Spleen (tissue), 11 donors: ENCODE data around the gene MYL11. TPM values are rescaled to one million over a fixed set of nuclear protein-coding genes. Genes with fewer than 3 reads are reported as not detected.

Experiments used
- DNase-seq: peaks from one replicate; pipeline ENCODE4 v3.0.0-alpha.2; 2020
- H3K27ac ChIP-seq, 8 donors: fragments of 200-600 bp; sonication (generic) in 7 of 8; 1 replicate in 4 of 8; 2 replicates in 4 of 8; pipeline versions ENCODE4 v1.5.0 to v1.8.0; 2016 to 2021; ENCODE audit warnings: inconsistent platforms in 4 of 8, mild to moderate bottlenecking in 4 of 8, moderate library complexity in 1 of 8
- H3K27me3 ChIP-seq, 7 donors: fragments of 200-600 bp; sonication (generic) in 6 of 7; replicated peaks in 1 of 7; 1 replicate in 4 of 7; 2 replicates in 3 of 7; pipeline versions ENCODE4 v1.5.0 to v1.8.0; 2016 to 2021; ENCODE audit warnings: inconsistent platforms in 3 of 7, mild to moderate bottlenecking in 1 of 7
- H3K36me3 ChIP-seq, 6 donors: fragments of 200-600 bp; sonication (generic) in 5 of 6; 1 replicate in 4 of 6; 2 replicates in 2 of 6; pipeline versions ENCODE4 v1.5.0 to v1.8.0; 2016 to 2021; ENCODE audit warnings: inconsistent platforms in 2 of 6
- H3K4me1 ChIP-seq, 6 donors: fragments of 200-600 bp; sonication (generic) in 5 of 6; 1 replicate in 3 of 6; 2 replicates in 3 of 6; pipeline versions ENCODE4 v1.5.0 to v1.8.0; 2016 to 2021; ENCODE audit warnings: inconsistent platforms in 3 of 6
- H3K4me3 ChIP-seq, 8 donors: fragments of 200-600 bp; sonication (generic) in 7 of 8; 1 replicate in 4 of 8; 2 replicates in 4 of 8; pipeline versions ENCODE4 v1.5.0 to v1.8.0; 2016 to 2021; ENCODE audit warnings: inconsistent platforms in 4 of 8, mild to moderate bottlenecking in 4 of 8, moderate library complexity in 2 of 8
- H3K9me3 ChIP-seq, 8 donors: fragments of 200-600 bp; sonication (generic) in 7 of 8; 1 replicate in 4 of 8; 2 replicates in 4 of 8; pipeline versions ENCODE4 v1.5.0 to v1.8.0; 2016 to 2021; ENCODE audit warnings: inconsistent platforms in 4 of 8
- POLR2A ChIP-seq, 3 donors: fragments of 450-650 bp; IDR thresholded peaks; one replicate each; pipeline ENCODE4 v1.5.1; 2017; ENCODE audit warnings: antibody characterized with exemption in 3 of 3, mild to moderate bottlenecking in 1 of 3
- POLR2AphosphoS5 ChIP-seq, 3 donors: sonication (generic); formaldehyde crosslinking; IDR thresholded peaks; one replicate each; pipeline ENCODE4 v1.5.1; 2017; ENCODE audit warnings: antibody characterized with exemption in 3 of 3
- WGBS, 5 donors: extraction: QIAGEN DNeasy Blood & Tissue Kit in 3 of 5; methylation state at CpG; one replicate each; pipeline versions ENCODE4 v1.1.5 to v1.1.7; 2013 to 2018; 5-methylcytosine and 5-hydroxymethylcytosine counted together
- intact Hi-C: fragments of 100-400 bp; cut with DNase I; formaldehyde crosslinking; loops from one replicate; pipeline ENCODE4 v1.15.0; 2023; ENCODE audit warnings: low total_unique reads
- polyA plus RNA-seq, 3 donors: library from polyadenylated mRNA; stranded (reverse); fragments of 200-250 nt; gene quantifications; one replicate each; pipeline ENCODE4 v1.2.1, GENCODE V29; 2013
- total RNA-seq, 7 donors: library from RNA; depleted of rRNA in 3 of 7; stranded (reverse); fragments of >200 nt in 3 of 7; fragmentation: NEBNext Ultra II Directional in 4 of 7; extraction: Animal tissue kit (Norgen Biotek cat#: 25700) in 4 of 7; gene quantifications; one replicate each; pipeline versions ENCODE4 v1.1.0 to v1.2.1, GENCODE V29; 2016 to 2021
- TF ChIP-seq, protein P1 (sequence below), 11 experiments: fragments of 200-600 bp in 7 of 11; fragments of 450-650 bp in 4 of 11; sonication (generic) in 4 of 11; IDR thresholded peaks in 8 of 11; conservative IDR thresholded peaks in 3 of 11; 1 replicate in 7 of 11; 2 replicates in 4 of 11; pipeline versions ENCODE4 v1.4.0 to v1.8.0; 2016 to 2021; ENCODE audit warnings: antibody characterized with exemption in 11 of 11, inconsistent platforms in 4 of 11, mild to moderate bottlenecking in 1 of 11
- donor health status: healthy with polysubstance abuse.
- donor health status: DM: no; HTN: no; CAD: no; lungs with moderate emphysema.
- donor health status: DM: no; HTN: no; CAD: no.
- donor health status: Bipolar disorder and iron deficiency.
- donor health status: healthy.
- donor health status: DM: no; HTN: no; CAD: no.
- donor health status: DM: yes; HTN: yes; CAD: no.

MYL11 gene
- total and polyA plus RNA-seq, 10 donors: 1.4 to 4.3 (median 2.8) TPM; not detected in 6

DNA sequence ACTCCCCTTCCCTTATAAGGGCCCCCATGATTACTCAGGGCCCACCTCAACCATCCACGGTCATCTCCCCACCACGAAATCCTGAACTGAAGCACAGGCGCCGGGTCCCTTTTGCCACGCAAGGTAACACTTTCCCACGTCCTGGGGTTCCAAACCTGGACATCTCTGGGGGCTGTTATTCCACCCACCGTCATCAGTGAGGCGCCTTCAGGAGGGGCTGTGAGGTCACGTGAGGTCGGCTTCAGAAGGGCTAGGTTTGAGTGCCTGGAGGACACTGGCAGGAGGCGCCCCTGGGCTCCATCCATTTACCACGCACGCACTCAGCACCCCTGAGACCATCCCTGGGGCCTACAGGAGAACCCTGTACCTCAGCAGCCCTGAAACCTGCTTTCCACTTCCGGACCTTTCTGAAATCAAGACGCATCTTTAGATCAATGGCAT is 23.6 kb upstream of the MYL11 start:
- no peak for TF ChIP-seq POLR2A (IDR thresholded peaks at IDR 0.05)
- peak in 1 of 3 donors; percentile 34 for TF ChIP-seq POLR2AphosphoS5 (IDR thresholded peaks at IDR 0.05)
- TF ChIP-seq, protein P1, sequence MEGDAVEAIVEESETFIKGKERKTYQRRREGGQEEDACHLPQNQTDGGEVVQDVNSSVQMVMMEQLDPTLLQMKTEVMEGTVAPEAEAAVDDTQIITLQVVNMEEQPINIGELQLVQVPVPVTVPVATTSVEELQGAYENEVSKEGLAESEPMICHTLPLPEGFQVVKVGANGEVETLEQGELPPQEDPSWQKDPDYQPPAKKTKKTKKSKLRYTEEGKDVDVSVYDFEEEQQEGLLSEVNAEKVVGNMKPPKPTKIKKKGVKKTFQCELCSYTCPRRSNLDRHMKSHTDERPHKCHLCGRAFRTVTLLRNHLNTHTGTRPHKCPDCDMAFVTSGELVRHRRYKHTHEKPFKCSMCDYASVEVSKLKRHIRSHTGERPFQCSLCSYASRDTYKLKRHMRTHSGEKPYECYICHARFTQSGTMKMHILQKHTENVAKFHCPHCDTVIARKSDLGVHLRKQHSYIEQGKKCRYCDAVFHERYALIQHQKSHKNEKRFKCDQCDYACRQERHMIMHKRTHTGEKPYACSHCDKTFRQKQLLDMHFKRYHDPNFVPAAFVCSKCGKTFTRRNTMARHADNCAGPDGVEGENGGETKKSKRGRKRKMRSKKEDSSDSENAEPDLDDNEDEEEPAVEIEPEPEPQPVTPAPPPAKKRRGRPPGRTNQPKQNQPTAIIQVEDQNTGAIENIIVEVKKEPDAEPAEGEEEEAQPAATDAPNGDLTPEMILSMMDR (IDR thresholded peaks at IDR 0.05 in 8 of 11, conservative IDR thresholded peaks at IDR 0.05 in 3 of 11): no peak
- intact Hi-C loops: loop anchor here (5.0 kb wide), 1 partner anchor 51 kb away; no protein-coding TSS in a partner anchor
- WGBS, 5 donors: 85 to 92% (median 87%) methylated on average over 15 of the region's 15 CpGs
- peak overlapping the region in 5 of 8 donors; percentile 22 to 93 (median 52) for H3K27ac ChIP-seq
- H3K9me3 ChIP-seq: no peaks in the 10 kb centered on the region
- DNase-seq: peak; percentile 63
- peaks cover 0 to 57% (median 36%) of the 10 kb centered on the region in 6 donors for H3K36me3 ChIP-seq
- peaks cover 16 to 69% (median 53%) of the 10 kb centered on the region in 6 donors for H3K4me1 ChIP-seq
- H3K4me3 ChIP-seq: no peak overlapping the region
- no peaks in the 10 kb centered on the region for H3K27me3 ChIP-seq

DNA sequence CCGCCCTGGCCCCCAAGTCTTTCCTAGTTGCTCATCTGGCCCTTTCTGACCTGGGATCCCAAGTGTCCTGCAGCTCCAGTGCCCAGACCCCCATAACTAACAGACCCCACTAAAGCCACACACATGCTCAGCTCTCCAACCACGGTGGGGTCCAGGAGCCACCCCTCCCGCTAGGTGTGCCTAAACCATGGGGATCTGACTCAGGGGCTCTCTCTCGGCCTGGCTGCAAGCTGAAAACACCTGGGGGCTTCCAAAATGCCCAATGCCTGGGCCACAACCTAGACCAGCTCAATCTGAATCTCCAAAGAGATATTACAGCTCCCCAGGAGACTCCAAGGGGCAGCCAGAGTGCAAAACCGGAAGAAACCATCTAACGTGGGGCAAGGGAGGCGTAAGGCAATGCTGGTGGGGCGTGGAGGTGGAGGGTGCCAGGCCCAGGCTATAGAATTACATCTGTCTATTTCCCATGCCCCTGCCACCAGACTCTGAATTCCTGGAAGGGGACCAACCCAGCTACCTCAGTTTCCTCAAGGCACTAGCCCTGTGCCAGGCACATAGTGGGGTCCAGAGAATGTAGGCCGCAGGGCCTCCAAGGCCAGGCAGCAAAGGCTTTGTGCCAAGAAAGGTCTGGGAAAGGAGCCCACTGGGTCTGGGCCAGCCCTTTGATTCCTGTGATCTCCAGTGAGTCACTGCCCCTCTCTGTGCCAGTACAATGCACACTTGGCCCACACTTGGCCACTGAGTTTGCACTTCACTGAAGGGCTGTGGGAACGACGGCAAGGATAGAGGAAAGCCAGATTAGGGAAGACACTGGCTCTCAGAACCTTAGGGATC is 22.8 kb upstream of the MYL11 start:
- Histone ChIP-seq H3K27ac (peak overlapping the region in 5 of 8 donors; percentile 2 to 98 (median 28)), H3K4me1 (peaks cover 22 to 76% (median 61%) of the 10 kb centered on the region in 6 donors), H3K9me3 (no peaks in the 10 kb centered on the region), H3K27me3 (no peaks in the 10 kb centered on the region), H3K36me3 (peaks cover 0 to 62% (median 36%) of the 10 kb centered on the region in 6 donors), H3K4me3 (no peak overlapping the region)
- peak; percentile 49 for DNase-seq
- WGBS, 5 donors: 76 to 94% (median 85%) methylated on average over 10 to 11 of the region's 11 CpGs
- intact Hi-C loops: loop anchor here (5.0 kb wide), 1 partner anchor 50 kb away; no protein-coding TSS in a partner anchor
- peak in 2 of 3 donors; percentile 38 to 56 for TF ChIP-seq POLR2AphosphoS5 (IDR thresholded peaks at IDR 0.05)
- TF ChIP-seq POLR2A (IDR thresholded peaks at IDR 0.05): no peak
- TF ChIP-seq, protein P1 (IDR thresholded peaks at IDR 0.05 in 8 of 11, conservative IDR thresholded peaks at IDR 0.05 in 3 of 11): no peak

DNA sequence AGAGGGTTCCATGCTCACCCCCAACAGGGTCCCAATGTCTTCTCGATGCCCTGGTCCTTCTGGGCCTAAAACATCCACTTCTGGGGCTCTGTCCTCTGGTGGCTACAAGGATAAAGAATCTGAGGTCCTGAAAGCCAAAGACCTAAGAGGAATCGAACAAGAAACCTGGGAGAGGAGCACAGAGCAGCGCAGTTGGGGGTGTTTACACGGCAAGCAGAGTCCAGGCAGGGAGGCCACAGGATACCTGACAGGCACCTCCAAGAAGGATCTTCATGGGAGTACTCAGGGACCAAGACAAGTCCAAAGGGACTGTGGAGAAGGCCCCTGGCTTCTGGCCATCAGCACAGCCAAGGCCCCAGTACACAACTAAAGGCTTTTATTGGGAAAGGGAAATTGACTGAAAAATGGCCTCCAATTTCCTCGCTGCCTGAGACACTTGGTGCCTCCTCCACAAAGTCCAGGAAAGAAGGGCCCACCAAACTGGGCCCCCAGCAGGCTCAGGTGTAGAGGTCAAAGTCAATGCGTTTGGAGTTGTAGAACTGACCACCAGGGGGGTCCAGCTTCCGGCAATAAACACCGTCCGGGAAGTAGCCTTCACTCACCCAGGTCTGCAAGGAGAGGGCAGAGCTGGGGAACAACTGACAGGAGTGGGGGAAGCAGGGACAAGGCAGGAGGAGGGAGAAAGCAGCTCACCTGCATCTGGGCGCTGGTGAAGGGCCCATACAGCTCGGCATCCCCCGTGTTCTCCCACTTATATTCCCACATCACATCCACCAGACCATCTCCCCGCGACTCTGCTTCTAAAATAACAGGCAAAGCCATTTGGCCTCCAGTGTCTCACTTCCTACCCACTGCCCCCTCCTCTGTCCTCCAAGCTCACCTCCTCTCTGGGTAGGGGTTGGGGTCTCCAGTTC is 21.9 kb upstream of the MYL11 start:
- WGBS, 5 donors: 88 to 93% (median 88%) methylated on average over 14 of the region's 14 CpGs
- Histone ChIP-seq H3K9me3 (no peaks in the 10 kb centered on the region), H3K27me3 (no peaks in the 10 kb centered on the region), H3K36me3 (peaks cover 0 to 65% (median 42%) of the 10 kb centered on the region in 6 donors), H3K27ac (peak overlapping the region in 5 of 8 donors; percentile 2 to 98 (median 93)), H3K4me1 (peaks cover 22 to 86% (median 66%) of the 10 kb centered on the region in 6 donors), H3K4me3 (no peak overlapping the region)
- DNase-seq: peak; percentile 40
- intact Hi-C loops: loop anchor here (5.0 kb wide), 1 partner anchor 50 kb away; no protein-coding TSS in a partner anchor
- TF ChIP-seq POLR2AphosphoS5 (IDR thresholded peaks at IDR 0.05): no peak
- TF ChIP-seq POLR2A (IDR thresholded peaks at IDR 0.05): no peak
- TF ChIP-seq, protein P1 (IDR thresholded peaks at IDR 0.05 in 8 of 11, conservative IDR thresholded peaks at IDR 0.05 in 3 of 11): peak in 1 of 11 experiments; percentile 6
